Kidney (tissue), 14 donors: Measurements from ENCODE around the gene SEMA5A. TPM values are rescaled to one million over a fixed set of nuclear protein-coding genes. Genes with fewer than 3 reads are reported as not detected.

Experiments used
- DNase-seq, 5 donors: peaks; one replicate each; pipeline ENCODE4 v3.0.0-alpha.2; 2013 to 2020
- FAIRE-seq: peaks from 2 replicates; lab custom pipeline; 2012; peaks lifted over from hg19 to GRCh38; lab: Jason Lieb, UNC
- H3K27ac ChIP-seq, 2 donors: one replicate each; pipeline ENCODE4 v1.7.0; 2013; ENCODE audit warnings: low read depth in 2 of 2, low read length in 2 of 2, inconsistent platforms in 1 of 2
- H3K27me3 ChIP-seq: one replicate; pipeline ENCODE4 v1.7.1; 2013; ENCODE audit warnings: low read length, inconsistent platforms; ENCODE audit not compliant: control insufficient read depth, insufficient read depth
- H3K36me3 ChIP-seq, 3 donors: one replicate each; pipeline versions ENCODE4 v1.7.0 to v1.7.1; 2013; ENCODE audit warnings: low read length in 3 of 3, control low read depth in 1 of 3, inconsistent platforms in 1 of 3; ENCODE audit not compliant: insufficient read depth in 3 of 3, control insufficient read depth in 2 of 3
- H3K4me1 ChIP-seq, 3 donors: one replicate each; pipeline versions ENCODE4 v1.7.0 to v1.7.1; 2013; ENCODE audit warnings: low read length in 3 of 3, inconsistent platforms in 1 of 3, low read depth in 1 of 3; ENCODE audit not compliant: control insufficient read depth in 2 of 3, insufficient read depth in 2 of 3
- H3K4me3 ChIP-seq, 3 donors: one replicate each; pipeline versions ENCODE4 v1.7.0 to v1.8.1; 2013; ENCODE audit warnings: low read length in 3 of 3, control low read depth in 1 of 3, inconsistent platforms in 1 of 3
- H3K9ac ChIP-seq, 3 donors: one replicate each; pipeline versions ENCODE4 v1.7.0 to v1.7.1; 2013; ENCODE audit warnings: low read length in 3 of 3, control low read depth in 1 of 3, inconsistent platforms in 1 of 3
- H3K9me3 ChIP-seq, 3 donors: one replicate each; pipeline versions ENCODE4 v1.7.0 to v1.7.1; 2013; ENCODE audit warnings: low read length in 3 of 3, control low read depth in 1 of 3, inconsistent platforms in 1 of 3; ENCODE audit not compliant: control insufficient read depth in 2 of 3, insufficient read depth in 1 of 3
- intact Hi-C: fragments of 100-400 bp; cut with DNase I; formaldehyde crosslinking; loops from one replicate; pipeline ENCODE4 v1.11.1; 2022
- polyA plus RNA-seq: library from polyadenylated mRNA; stranded (reverse); fragments of 350-450 nt; fragmentation: Illumina TruSeq; extraction: RNeasy Lipid Tissue Mini Kit (QIAGEN cat#74804); gene quantifications from one replicate; pipeline ENCODE4 v1.2.3, GENCODE V29; 2014; ENCODE audit warnings: low read depth, low replicate concordance; ENCODE audit not compliant: insufficient read depth
- total RNA-seq: library from RNA; stranded (reverse); fragmentation: NEBNext Ultra II Directional; extraction: Animal tissue kit (Norgen Biotek cat#: 25700); gene quantifications from one replicate; pipeline ENCODE4 v1.2.1, GENCODE V29; 2021
- TF ChIP-seq, protein P1 (sequence below): IDR thresholded peaks from 3 replicates; pipeline ENCODE4 v1.5.1; 2012; ENCODE audit warnings: mild to moderate bottlenecking, moderate library complexity, borderline replicate concordance; ENCODE audit not compliant: insufficient read depth; ENCODE audit errors: extremely low read depth
- donor health status: control.
- donor health status: control.
- donor health status: control.
- donor health status: control.
- donor health status: control.
- donor health status: DM: yes; HTN: yes; CAD: no.
- donor health status: Normal renal cell carcinoma (clear cell type).

The SEMA5A gene
- total and polyA plus RNA-seq, 2 donors from 2014 or later = 7.9 to 23.3 TPM

GRCh38 chr5:9051779-9052178 lies 494.1 kb downstream of the SEMA5A start:
- no peak for FAIRE-seq
- no peak for DNase-seq

DNA sequence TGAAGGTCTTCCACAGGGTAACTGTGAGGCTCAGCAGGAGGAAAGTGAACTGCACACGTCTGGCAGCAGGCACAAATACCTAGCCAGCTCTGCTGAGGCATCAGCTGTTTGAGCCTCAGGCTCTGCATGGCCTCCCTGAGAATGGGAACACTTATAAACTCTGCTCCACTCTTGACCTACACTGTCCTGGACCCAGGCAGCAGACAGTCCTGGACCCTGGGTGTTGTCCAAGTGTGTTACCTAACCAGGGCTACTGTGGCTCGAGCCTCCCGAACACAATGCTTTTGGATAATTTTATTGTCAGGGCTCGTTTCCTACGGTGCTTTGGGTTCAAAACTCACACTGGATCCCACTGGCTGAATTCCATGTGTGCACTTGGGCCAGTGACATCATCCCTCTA lies 497.9 kb downstream of the SEMA5A start:
- no peaks in the 10 kb centered on the region for H3K4me1 ChIP-seq
- H3K27me3 ChIP-seq = no peaks in the 10 kb centered on the region
- no peak overlapping the region for H3K27ac ChIP-seq
- FAIRE-seq (no peak), DNase-seq (no peak)
- no peak overlapping the region for H3K9ac ChIP-seq
- no peak overlapping the region for H3K4me3 ChIP-seq
- intact Hi-C loops = no loop called here
- H3K36me3 ChIP-seq = peaks cover 0 to 10% (median 3%) of the 10 kb centered on the region in 3 donors
- TF ChIP-seq, protein P1, sequence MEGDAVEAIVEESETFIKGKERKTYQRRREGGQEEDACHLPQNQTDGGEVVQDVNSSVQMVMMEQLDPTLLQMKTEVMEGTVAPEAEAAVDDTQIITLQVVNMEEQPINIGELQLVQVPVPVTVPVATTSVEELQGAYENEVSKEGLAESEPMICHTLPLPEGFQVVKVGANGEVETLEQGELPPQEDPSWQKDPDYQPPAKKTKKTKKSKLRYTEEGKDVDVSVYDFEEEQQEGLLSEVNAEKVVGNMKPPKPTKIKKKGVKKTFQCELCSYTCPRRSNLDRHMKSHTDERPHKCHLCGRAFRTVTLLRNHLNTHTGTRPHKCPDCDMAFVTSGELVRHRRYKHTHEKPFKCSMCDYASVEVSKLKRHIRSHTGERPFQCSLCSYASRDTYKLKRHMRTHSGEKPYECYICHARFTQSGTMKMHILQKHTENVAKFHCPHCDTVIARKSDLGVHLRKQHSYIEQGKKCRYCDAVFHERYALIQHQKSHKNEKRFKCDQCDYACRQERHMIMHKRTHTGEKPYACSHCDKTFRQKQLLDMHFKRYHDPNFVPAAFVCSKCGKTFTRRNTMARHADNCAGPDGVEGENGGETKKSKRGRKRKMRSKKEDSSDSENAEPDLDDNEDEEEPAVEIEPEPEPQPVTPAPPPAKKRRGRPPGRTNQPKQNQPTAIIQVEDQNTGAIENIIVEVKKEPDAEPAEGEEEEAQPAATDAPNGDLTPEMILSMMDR = no peak
- no peaks in the 10 kb centered on the region for H3K9me3 ChIP-seq

More at GRCh38 chr5:9051779-9052178, 494.1 kb downstream of the SEMA5A start:
- H3K4me3 ChIP-seq = no peak overlapping the region
- H3K27ac ChIP-seq = no peak overlapping the region
- TF ChIP-seq, protein P1 = no peak
- H3K9ac ChIP-seq = no peak overlapping the region
- no peaks in the 10 kb centered on the region for H3K9me3 ChIP-seq
- intact Hi-C loops = no loop called here
- no peaks in the 10 kb centered on the region for H3K27me3 ChIP-seq
- H3K4me1 ChIP-seq = no peaks in the 10 kb centered on the region
- peaks cover 0 to 4% (median 3%) of the 10 kb centered on the region in 3 donors for H3K36me3 ChIP-seq

DNA sequence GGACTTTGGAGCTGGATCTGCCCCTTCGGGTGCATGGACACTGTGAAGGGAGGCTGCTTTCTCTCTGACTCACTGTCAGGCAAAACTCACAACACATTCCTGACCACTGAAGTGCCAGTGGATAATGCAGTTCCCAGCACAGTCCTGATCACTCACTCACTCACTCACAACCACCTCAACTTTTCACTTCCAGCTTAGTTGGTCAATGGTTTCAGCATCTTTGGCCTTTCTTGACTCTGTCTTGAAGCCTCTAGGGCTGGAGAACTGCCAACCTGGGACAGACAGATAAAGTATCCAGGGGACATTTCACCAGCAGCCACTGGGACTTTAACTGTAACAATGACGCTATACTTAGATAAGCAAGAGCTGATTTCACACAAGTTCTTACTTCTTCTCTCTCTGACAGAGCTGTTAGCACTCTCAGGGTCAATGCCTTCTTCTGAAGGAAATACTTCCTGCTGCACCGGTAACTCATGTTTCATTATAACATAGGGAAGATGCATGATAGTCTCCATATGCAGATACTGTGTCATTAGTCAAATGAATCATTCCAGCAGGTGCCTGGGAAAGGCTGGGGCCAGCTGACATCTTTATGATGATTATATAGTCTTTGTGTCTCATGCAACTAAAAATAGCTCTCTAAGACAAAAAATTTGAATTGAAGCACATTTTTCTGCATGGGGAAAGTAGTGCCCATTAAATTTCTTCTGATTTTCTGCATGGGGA lies 499.0 kb downstream of the SEMA5A start:
- H3K36me3 ChIP-seq = peaks cover 0 to 10% (median 3%) of the 10 kb centered on the region in 3 donors
- no peak overlapping the region for H3K4me3 ChIP-seq
- intact Hi-C loops = no loop called here
- TF ChIP-seq, protein P1 = no peak
- FAIRE-seq = no peak
- H3K9me3 ChIP-seq = no peaks in the 10 kb centered on the region
- no peak overlapping the region for H3K9ac ChIP-seq
- H3K27me3 ChIP-seq = no peaks in the 10 kb centered on the region
- no peak overlapping the region for H3K27ac ChIP-seq
- no peaks in the 10 kb centered on the region for H3K4me1 ChIP-seq
- peak in 2 of 5 donors; percentile 7 to 10 for DNase-seq
